Spinal cord (tissue), 10 donors: ENCODE data around the gene CADPS. TPM values are rescaled to one million over a fixed set of nuclear protein-coding genes. Genes with fewer than 3 reads are reported as not detected.

Experiments
- DNase-seq, 6 donors: peaks; one replicate each; pipeline versions ENCODE4 v3.0.0 to v3.0.0-alpha.2; 2013 to 2015; ENCODE audit warnings: low spot score in 6 of 6, low read depth in 4 of 6
- H3K27ac ChIP-seq: one replicate; pipeline ENCODE4 v1.5.1; 2013; ENCODE audit warnings: low read depth, low read length, control low read depth
- H3K27me3 ChIP-seq: one replicate; pipeline ENCODE4 v1.6.1; 2013; ENCODE audit warnings: low read length; ENCODE audit not compliant: control insufficient read depth, insufficient read depth
- H3K36me3 ChIP-seq: one replicate; pipeline ENCODE4 v1.6.1; 2013; ENCODE audit warnings: low read length; ENCODE audit not compliant: control insufficient read depth, insufficient read depth
- H3K4me1 ChIP-seq: one replicate; pipeline ENCODE4 v1.6.1; 2013; ENCODE audit warnings: low read length; ENCODE audit not compliant: control insufficient read depth, insufficient read depth
- H3K4me3 ChIP-seq: one replicate; pipeline ENCODE4 v1.5.1; 2013; ENCODE audit warnings: low read depth, low read length, control low read depth
- H3K9me3 ChIP-seq: one replicate; pipeline ENCODE4 v1.6.1; 2013; ENCODE audit warnings: low read length; ENCODE audit not compliant: control insufficient read depth, insufficient read depth
- WGBS: methylation state at CpG from one replicate; pipeline ENCODE4 v1.1.5; 2013; ENCODE audit warnings: missing lambda C conversion rate; ENCODE audit not compliant: insufficient coverage; 5-methylcytosine and 5-hydroxymethylcytosine counted together
- polyA plus RNA-seq, 2 donors: library from polyadenylated mRNA; unstranded; fragments of 120-200 nt; gene quantifications; one replicate each; pipeline ENCODE4 v1.2.1, GENCODE V29; 2013; ENCODE audit not compliant: insufficient read length in 2 of 2
- total RNA-seq, 2 donors: library from RNA; depleted of rRNA in 1 of 2; stranded (reverse); fragments of 120-200 nt in 1 of 2; fragments of >200 nt in 1 of 2; gene quantifications; one replicate each; pipeline versions ENCODE4 v1.2.3 to v1.2.4, GENCODE V29; 2013 to 2014
- donor health status: healthy.

The CADPS gene
- total and polyA plus RNA-seq, 4 donors = 79.7 to 251 (median 198) TPM

GRCh38 chr3:62550439-62550838 lies 324.8 kb downstream of the CADPS start:
- Histone ChIP-seq H3K27me3 (no peaks in the 10 kb centered on the region), H3K27ac (no peak overlapping the region), H3K4me1 (no peaks in the 10 kb centered on the region), H3K9me3 (no peaks in the 10 kb centered on the region), H3K4me3 (no peak overlapping the region), H3K36me3 (peaks cover 2% of the 10 kb centered on the region)
- WGBS = 53% methylated on average over 3 of the region's 5 CpGs
- no peak for DNase-seq

- Histone ChIP-seq H3K27me3 (no peaks in the 10 kb centered on the region), H3K36me3 (peaks cover 2% of the 10 kb centered on the region), H3K4me3 (no peak overlapping the region), H3K9me3 (no peaks in the 10 kb centered on the region), H3K4me1 (no peaks in the 10 kb centered on the region), H3K27ac (no peak overlapping the region)
- WGBS = no CpG with 5 or more reads among the region's 2 CpGs
- DNase-seq = no peak
Measured at GRCh38 chr3:62548528-62549205, 326.5 kb downstream of the CADPS start.

- Histone ChIP-seq H3K4me1 (no peaks in the 10 kb centered on the region), H3K4me3 (no peak overlapping the region), H3K9me3 (no peaks in the 10 kb centered on the region), H3K27ac (no peak overlapping the region), H3K27me3 (no peaks in the 10 kb centered on the region), H3K36me3 (peaks cover 2% of the 10 kb centered on the region)
- DNase-seq = no peak
- 87% methylated on average over 3 of the region's 7 CpGs for WGBS
Measured at GRCh38 chr3:62546266-62546665, 328.9 kb downstream of the CADPS start.

GRCh38 chr3:62542185-62542584 lies 333.0 kb downstream of the CADPS start:
- Histone ChIP-seq H3K27ac (no peak overlapping the region), H3K9me3 (no peaks in the 10 kb centered on the region), H3K4me1 (peaks cover 6% of the 10 kb centered on the region), H3K27me3 (no peaks in the 10 kb centered on the region), H3K36me3 (no peaks in the 10 kb centered on the region), H3K4me3 (no peak overlapping the region)
- DNase-seq = no peak
- WGBS = 76% methylated on average over 2 of the region's 2 CpGs

GRCh38 chr3:62539762-62540161 lies 335.5 kb downstream of the CADPS start:
- WGBS = no CpG with 5 or more reads among the region's 1 CpG
- no peak overlapping the region for H3K4me3 ChIP-seq
- H3K27ac ChIP-seq = no peak overlapping the region
- DNase-seq = no peak
- H3K9me3 ChIP-seq = no peaks in the 10 kb centered on the region
- no peaks in the 10 kb centered on the region for H3K36me3 ChIP-seq
- H3K4me1 ChIP-seq = peaks cover 6% of the 10 kb centered on the region
- H3K27me3 ChIP-seq = no peaks in the 10 kb centered on the region

GRCh38 chr3:62538691-62539356 lies 336.4 kb downstream of the CADPS start:
- no peak overlapping the region for H3K27ac ChIP-seq
- 13% methylated on average over 3 of the region's 4 CpGs for WGBS
- H3K4me1 ChIP-seq = peaks cover 6% of the 10 kb centered on the region
- no peaks in the 10 kb centered on the region for H3K27me3 ChIP-seq
- peak in 1 of 6 donors; percentile 72 for DNase-seq
- no peak overlapping the region for H3K4me3 ChIP-seq
- no peaks in the 10 kb centered on the region for H3K9me3 ChIP-seq
- H3K36me3 ChIP-seq = no peaks in the 10 kb centered on the region

- WGBS = 100% methylated on average over 1 of the region's 7 CpGs
- no peak overlapping the region for H3K4me3 ChIP-seq
- H3K9me3 ChIP-seq = no peaks in the 10 kb centered on the region
- no peaks in the 10 kb centered on the region for H3K27me3 ChIP-seq
- peaks cover 4% of the 10 kb centered on the region for H3K36me3 ChIP-seq
- H3K27ac ChIP-seq = no peak overlapping the region
- peaks cover 6% of the 10 kb centered on the region for H3K4me1 ChIP-seq
- peak in 1 of 6 donors; percentile 75 for DNase-seq
Measured at GRCh38 chr3:62534326-62534725, 340.9 kb downstream of the CADPS start.

- no peak for DNase-seq
- H3K4me3 ChIP-seq = no peak overlapping the region
- H3K36me3 ChIP-seq = peaks cover 4% of the 10 kb centered on the region
- 93% methylated on average over 3 of the region's 9 CpGs for WGBS
- H3K27me3 ChIP-seq = no peaks in the 10 kb centered on the region
- H3K4me1 ChIP-seq = no peaks in the 10 kb centered on the region
- no peak overlapping the region for H3K27ac ChIP-seq
- H3K9me3 ChIP-seq = no peaks in the 10 kb centered on the region
Measured at GRCh38 chr3:62532796-62533195, 342.4 kb downstream of the CADPS start.

- Histone ChIP-seq H3K4me1 (no peaks in the 10 kb centered on the region), H3K36me3 (peaks cover 4% of the 10 kb centered on the region), H3K9me3 (no peaks in the 10 kb centered on the region), H3K27ac (no peak overlapping the region), H3K4me3 (no peak overlapping the region), H3K27me3 (no peaks in the 10 kb centered on the region)
- DNase-seq = no peak
Measured at GRCh38 chr3:62531981-62532380, 343.2 kb downstream of the CADPS start.

- Histone ChIP-seq H3K36me3 (peaks cover 4% of the 10 kb centered on the region), H3K27ac (no peak overlapping the region), H3K4me1 (no peaks in the 10 kb centered on the region), H3K4me3 (no peak overlapping the region), H3K9me3 (no peaks in the 10 kb centered on the region), H3K27me3 (no peaks in the 10 kb centered on the region)
- DNase-seq = no peak
- 40% methylated on average over 1 of the region's 2 CpGs for WGBS
Measured at GRCh38 chr3:62531493-62531892, 343.7 kb downstream of the CADPS start.
